Endothelial cell (in vitro differentiated cells): ENCODE results near the gene RPS6KA2. TPM values are rescaled to one million over a fixed set of nuclear protein-coding genes. Genes with fewer than 3 reads are reported as not detected.

ENCODE experiments used
- DNase-seq: peaks from one replicate; pipeline ENCODE4 v3.0.0; 2021; ENCODE audit warnings: low spot score
- H3K27ac Mint-ChIP-seq: one replicate; pipeline ENCODE4 v1.8.0; 2021; ENCODE audit warnings: mixed read lengths, inconsistent platforms; ENCODE audit not compliant: unreplicated experiment
- H3K27me3 Mint-ChIP-seq: one replicate; pipeline ENCODE4 v1.8.0; 2021; ENCODE audit warnings: mild to moderate bottlenecking, moderate library complexity, mixed read lengths, inconsistent platforms; ENCODE audit not compliant: unreplicated experiment
- H3K36me3 Mint-ChIP-seq: one replicate; pipeline ENCODE4 v1.8.0; 2021; ENCODE audit warnings: mild to moderate bottlenecking, low read depth, mixed read lengths, inconsistent platforms; ENCODE audit not compliant: unreplicated experiment
- H3K4me1 Mint-ChIP-seq: one replicate; pipeline ENCODE4 v1.8.0; 2021; ENCODE audit warnings: mild to moderate bottlenecking, mixed read lengths, inconsistent platforms; ENCODE audit not compliant: unreplicated experiment
- H3K4me3 Mint-ChIP-seq: one replicate; pipeline ENCODE4 v1.8.0; 2021; ENCODE audit warnings: mild to moderate bottlenecking, mixed read lengths, inconsistent platforms; ENCODE audit not compliant: unreplicated experiment
- H3K9me3 Mint-ChIP-seq: one replicate; pipeline ENCODE4 v1.8.0; 2021; ENCODE audit warnings: mixed read lengths, inconsistent platforms; ENCODE audit not compliant: unreplicated experiment
- total RNA-seq: library from RNA; stranded (reverse); fragmentation: NEBNext Ultra II Directional; extraction: Animal tissue kit (Norgen Biotek cat#: 25700); gene quantifications from one replicate; pipeline ENCODE4 v1.2.1, GENCODE V29; 2021; ENCODE audit not compliant: unreplicated experiment
- TF ChIP-seq, protein P1 (sequence below): fragments of 200-600 bp; sonication (generic); IDR thresholded peaks from one replicate; pipeline ENCODE4 v1.5.0; 2021; ENCODE audit warnings: antibody characterized with exemption; ENCODE audit not compliant: unreplicated experiment

Gene RPS6KA2
- total RNA-seq, 1 donor from 2014 or later = 105 TPM

DNA sequence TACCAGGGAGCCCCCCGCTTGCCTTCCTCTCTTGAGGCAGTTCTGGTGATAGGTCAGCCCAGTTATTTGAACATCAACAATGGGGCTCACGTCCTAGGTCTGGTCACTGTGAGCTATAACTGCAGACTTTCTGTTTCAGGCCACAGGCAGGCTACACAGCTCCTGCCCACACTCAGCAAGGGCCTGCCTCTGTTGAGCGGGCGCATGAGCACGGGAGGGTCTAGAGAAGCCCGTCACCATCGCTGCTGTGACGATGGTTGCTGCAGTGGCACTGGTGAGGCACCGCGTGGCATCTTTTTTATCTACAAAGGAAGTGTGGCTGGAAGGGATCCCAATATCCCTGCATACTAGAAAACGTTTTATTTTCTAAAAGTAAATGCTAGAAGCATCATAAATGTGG is 118.3 kb downstream of the RPS6KA2 start:
- peaks cover 9% of the 10 kb centered on the region for H3K4me1 Mint-ChIP-seq
- peaks cover 14% of the 10 kb centered on the region for H3K27me3 Mint-ChIP-seq
- H3K27ac Mint-ChIP-seq = no peak overlapping the region
- TF ChIP-seq, protein P1, sequence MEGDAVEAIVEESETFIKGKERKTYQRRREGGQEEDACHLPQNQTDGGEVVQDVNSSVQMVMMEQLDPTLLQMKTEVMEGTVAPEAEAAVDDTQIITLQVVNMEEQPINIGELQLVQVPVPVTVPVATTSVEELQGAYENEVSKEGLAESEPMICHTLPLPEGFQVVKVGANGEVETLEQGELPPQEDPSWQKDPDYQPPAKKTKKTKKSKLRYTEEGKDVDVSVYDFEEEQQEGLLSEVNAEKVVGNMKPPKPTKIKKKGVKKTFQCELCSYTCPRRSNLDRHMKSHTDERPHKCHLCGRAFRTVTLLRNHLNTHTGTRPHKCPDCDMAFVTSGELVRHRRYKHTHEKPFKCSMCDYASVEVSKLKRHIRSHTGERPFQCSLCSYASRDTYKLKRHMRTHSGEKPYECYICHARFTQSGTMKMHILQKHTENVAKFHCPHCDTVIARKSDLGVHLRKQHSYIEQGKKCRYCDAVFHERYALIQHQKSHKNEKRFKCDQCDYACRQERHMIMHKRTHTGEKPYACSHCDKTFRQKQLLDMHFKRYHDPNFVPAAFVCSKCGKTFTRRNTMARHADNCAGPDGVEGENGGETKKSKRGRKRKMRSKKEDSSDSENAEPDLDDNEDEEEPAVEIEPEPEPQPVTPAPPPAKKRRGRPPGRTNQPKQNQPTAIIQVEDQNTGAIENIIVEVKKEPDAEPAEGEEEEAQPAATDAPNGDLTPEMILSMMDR = no peak
- no peak for DNase-seq
- H3K36me3 Mint-ChIP-seq = peaks cover 55% of the 10 kb centered on the region
- no peaks in the 10 kb centered on the region for H3K9me3 Mint-ChIP-seq
- H3K4me3 Mint-ChIP-seq = no peak overlapping the region

DNA sequence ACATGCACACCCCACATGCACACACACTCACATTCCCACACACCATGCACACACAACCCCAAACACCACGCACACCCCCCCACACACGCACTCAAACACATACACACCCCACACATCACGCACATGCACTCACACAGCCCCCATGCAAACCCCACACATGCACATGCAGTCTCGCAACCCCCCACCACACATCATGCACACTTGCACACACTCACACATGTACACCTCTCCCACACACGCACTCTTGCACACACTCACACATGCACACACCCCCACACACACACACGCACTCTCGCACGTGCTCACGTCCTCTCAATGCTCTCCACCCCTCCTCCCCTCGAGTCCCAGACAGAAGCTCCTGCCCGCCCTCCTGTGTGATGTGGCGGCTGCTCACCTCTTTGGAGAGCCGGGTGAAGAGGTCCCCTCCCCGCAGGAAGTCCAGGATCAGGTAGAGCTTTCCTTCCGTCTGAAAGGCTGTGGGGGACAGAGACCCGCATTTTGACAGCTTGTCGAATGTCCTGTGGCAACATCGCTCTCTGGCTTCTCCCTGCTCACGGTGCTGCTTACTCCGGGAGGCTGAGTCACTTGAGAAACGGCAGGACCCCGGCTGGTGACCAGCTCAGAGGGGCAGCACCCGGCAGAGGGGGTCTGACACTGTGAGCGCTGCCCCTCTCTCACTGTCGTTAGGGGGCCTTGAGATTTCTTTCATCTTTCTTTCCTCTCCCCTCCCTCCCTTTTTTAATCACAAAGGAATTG is 119.1 kb downstream of the RPS6KA2 start:
- H3K27me3 Mint-ChIP-seq = peaks cover 14% of the 10 kb centered on the region
- peaks cover 55% of the 10 kb centered on the region for H3K36me3 Mint-ChIP-seq
- H3K4me1 Mint-ChIP-seq = peaks cover 9% of the 10 kb centered on the region
- no peak for DNase-seq
- H3K27ac Mint-ChIP-seq = peak overlapping the region; percentile 33
- peak overlapping the region; percentile 82 for H3K4me3 Mint-ChIP-seq
- TF ChIP-seq, protein P1 = no peak
- no peaks in the 10 kb centered on the region for H3K9me3 Mint-ChIP-seq

DNA sequence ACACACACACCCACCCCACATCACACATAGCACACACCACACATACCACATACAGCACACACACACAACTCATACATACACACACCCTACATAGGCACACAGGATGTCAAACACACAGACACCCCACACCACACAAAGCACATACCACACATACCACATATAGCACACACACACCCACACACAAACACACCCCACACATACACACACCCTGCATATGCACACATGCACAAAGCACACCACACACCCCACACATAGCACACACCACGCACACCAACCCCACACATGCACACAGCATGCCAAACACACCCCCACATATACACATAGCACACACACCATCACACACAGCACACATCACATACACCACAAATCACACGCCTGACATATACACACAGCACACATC is 119.7 kb downstream of the RPS6KA2 start:
- Mint-ChIP-seq H3K9me3 (no peaks in the 10 kb centered on the region), H3K36me3 (peaks cover 51% of the 10 kb centered on the region), H3K4me3 (peak overlapping the region; percentile 82), H3K27ac (peak overlapping the region; percentile 33), H3K27me3 (peaks cover 14% of the 10 kb centered on the region), H3K4me1 (peaks cover 9% of the 10 kb centered on the region)
- TF ChIP-seq, protein P1 = no peak
- no peak for DNase-seq

DNA sequence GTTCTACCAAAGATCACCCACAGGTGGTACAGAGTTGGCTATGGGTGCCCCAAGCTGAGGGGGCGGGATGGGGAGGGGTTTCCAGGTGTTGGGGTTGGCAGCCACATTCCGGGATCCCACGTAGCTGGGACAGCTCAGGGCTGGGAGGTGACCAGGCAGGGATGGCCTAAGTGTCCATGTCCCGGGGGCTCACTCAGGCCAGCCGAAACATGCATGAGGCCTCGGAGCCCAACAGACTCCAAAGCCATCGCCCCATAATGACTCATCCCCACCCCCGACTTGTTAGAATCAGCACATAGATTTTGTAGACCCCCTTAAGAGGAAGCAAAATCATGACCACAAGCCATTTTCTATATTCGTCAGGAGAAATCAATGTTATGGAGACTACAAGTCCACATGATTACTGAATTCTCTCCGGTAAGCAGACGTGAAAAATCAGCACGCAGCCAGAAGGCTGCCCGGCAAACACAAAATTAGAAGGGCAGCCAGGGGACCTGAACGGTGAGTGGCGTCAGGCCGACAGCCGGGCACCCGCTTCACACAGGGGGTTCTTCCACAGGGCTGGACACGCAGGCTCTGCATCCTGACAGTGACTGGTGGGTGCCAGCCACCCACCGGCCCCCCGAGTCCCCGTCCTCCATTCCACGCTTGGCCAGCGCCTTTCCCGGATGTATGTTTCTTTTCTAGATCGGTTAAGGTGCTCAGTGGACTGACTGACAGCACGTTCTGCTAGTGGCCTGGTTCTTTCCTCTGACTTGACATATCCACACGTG is 121.7 kb downstream of the RPS6KA2 start:
- no peak for DNase-seq
- Mint-ChIP-seq H3K27me3 (peaks cover 14% of the 10 kb centered on the region), H3K36me3 (peaks cover 51% of the 10 kb centered on the region), H3K4me3 (no peak overlapping the region), H3K27ac (no peak overlapping the region), H3K9me3 (no peaks in the 10 kb centered on the region), H3K4me1 (peaks cover 9% of the 10 kb centered on the region)
- TF ChIP-seq, protein P1 = no peak

DNA sequence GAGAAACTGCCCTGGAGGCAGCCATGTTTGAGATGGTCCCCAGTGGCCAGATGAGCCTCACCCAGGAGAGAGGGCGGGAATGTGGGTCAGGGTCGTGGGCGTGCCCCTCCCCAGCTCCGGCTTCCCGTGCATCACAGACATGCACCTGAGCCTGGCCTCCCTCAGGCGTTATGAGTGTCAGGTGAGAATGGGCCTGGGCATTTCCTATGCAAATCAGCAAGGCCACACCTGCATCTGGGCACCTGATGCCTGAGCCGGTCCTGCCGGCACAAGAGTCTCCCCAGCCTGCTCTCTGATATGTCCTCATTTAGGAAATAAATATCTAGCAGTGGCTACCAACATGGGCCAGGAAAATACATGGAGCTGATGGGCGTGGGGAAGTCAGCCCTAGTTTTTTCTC is 123.0 kb downstream of the RPS6KA2 start:
- Mint-ChIP-seq H3K9me3 (no peaks in the 10 kb centered on the region), H3K4me3 (no peak overlapping the region), H3K27ac (no peak overlapping the region), H3K4me1 (peaks cover 10% of the 10 kb centered on the region), H3K36me3 (peaks cover 56% of the 10 kb centered on the region), H3K27me3 (peaks cover 20% of the 10 kb centered on the region)
- DNase-seq = no peak
- TF ChIP-seq, protein P1 = no peak
